Activated CD8-positive, alpha-beta T cell treated with anti-CD3 and anti-CD28 coated beads for 36 hours (primary cell): ENCODE measurements around the gene KCNC4. TPM values are rescaled to one million over a fixed set of nuclear protein-coding genes. Genes with fewer than 3 reads are reported as not detected.

ENCODE experiments used
- ATAC-seq: fragments of 200-7000 bp; cut with Tn5 transposase; one replicate; pipeline ENCODE4 v1.10.0; 2021; ENCODE audit warnings: mild to moderate bottlenecking, moderate library complexity
- CTCF ChIA-PET: fragments of 350-600 bp; sonication (Branson Sonifier 250); formaldehyde crosslinking; loops from one replicate; lab custom pipeline; 2021; ENCODE audit warnings: antibody characterized with exemption; lab: Charles Lee
- POLR2A ChIA-PET: fragments of 350-600 bp; sonication (Branson Sonifier 250); formaldehyde crosslinking; loops from one replicate; lab custom pipeline; 2021; ENCODE audit warnings: antibody characterized with exemption; lab: Charles Lee
- DNase-seq: peaks from one replicate; pipeline ENCODE4 v3.0.0-alpha.2; 2020
- H3K27ac Mint-ChIP-seq: one replicate; pipeline ENCODE4 v1.8.0; 2021; ENCODE audit warnings: mild to moderate bottlenecking, mixed read lengths
- H3K27me3 Mint-ChIP-seq: one replicate; pipeline ENCODE4 v1.8.0; 2021; ENCODE audit warnings: mixed read lengths
- H3K36me3 Mint-ChIP-seq: one replicate; pipeline ENCODE4 v1.8.0; 2021; ENCODE audit warnings: low read depth, mixed read lengths
- H3K4me1 Mint-ChIP-seq: one replicate; pipeline ENCODE4 v1.8.0; 2021; ENCODE audit warnings: low read depth, mixed read lengths
- H3K4me3 Mint-ChIP-seq: one replicate; pipeline ENCODE4 v1.8.0; 2021; ENCODE audit warnings: mild to moderate bottlenecking, moderate library complexity, mixed read lengths
- H3K9me3 Mint-ChIP-seq: one replicate; pipeline ENCODE4 v1.8.0; 2021; ENCODE audit warnings: mixed read lengths
- intact Hi-C: fragments of 100-400 bp; cut with micrococcal nuclease; formaldehyde crosslinking; loops from one replicate; pipeline ENCODE4 v1.10.0; 2022
- total RNA-seq, 2 experiments: library from RNA; stranded (reverse); gene quantifications; one replicate each; pipeline ENCODE4 v1.2.3, GENCODE V29; 2021
- TF ChIP-seq, protein P1 (sequence below): fragments of 200-600 bp; IDR thresholded peaks from one replicate; pipeline ENCODE4 v1.8.0; 2022; ENCODE audit warnings: antibody characterized with exemption, mild to moderate bottlenecking

The KCNC4 gene
- total RNA-seq, 2 experiments from 2014 or later, result 10.7 to 12.2 TPM

DNA sequence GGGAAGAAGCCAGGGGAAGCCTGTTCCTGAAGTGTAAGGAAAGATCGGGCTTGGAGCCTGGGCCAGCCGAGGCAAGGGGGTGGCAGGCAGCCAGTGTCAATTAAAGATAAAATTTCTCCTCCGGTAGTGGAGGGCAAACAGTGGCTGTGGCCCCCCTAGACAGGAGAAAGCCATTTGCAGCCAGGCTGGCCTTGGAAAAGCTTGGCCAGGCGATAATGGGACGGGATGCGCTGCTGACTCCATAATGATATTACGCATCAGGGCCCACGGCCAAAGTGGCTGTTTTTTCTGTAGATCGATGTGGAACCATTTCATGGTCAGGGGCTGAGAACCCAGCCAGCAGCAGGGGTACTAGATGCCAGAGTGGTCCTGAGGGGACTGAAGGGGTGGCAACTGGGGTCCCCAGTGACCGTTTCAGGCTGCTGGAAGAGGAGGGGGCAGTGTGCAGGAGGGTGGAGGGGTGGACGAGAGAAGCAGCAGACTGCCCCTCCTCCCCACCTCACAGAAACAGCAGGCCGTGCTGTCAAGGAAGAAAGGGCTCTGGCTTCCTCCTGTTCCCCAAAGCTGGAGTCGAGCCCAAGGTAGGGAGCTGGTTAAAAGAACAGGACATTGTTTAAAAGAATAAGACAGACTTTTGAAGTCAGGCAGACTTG, 25.2 kb downstream of the KCNC4 start:
- CTCF ChIA-PET, result interaction anchor here (1.4 kb wide), 1 partner anchor 103 kb away, joined by 3 read pairs; no protein-coding TSS in a partner anchor
- ATAC-seq (no peak), DNase-seq (no peak)
- Mint-ChIP-seq H3K4me3 (no peak overlapping the region), H3K4me1 (peaks cover 54% of the 10 kb centered on the region), H3K36me3 (peaks cover 8% of the 10 kb centered on the region), H3K27me3 (no peaks in the 10 kb centered on the region), H3K27ac (peak overlapping the region; percentile 92), H3K9me3 (no peaks in the 10 kb centered on the region)
- POLR2A ChIA-PET, result interaction anchor here (0.7 to 1.4 kb wide), 3 partner anchors 20 to 104 kb away, joined by 3 to 4 read pairs (median 3); partner anchors contain the start of gene RBM15
- TF ChIP-seq, protein P1, sequence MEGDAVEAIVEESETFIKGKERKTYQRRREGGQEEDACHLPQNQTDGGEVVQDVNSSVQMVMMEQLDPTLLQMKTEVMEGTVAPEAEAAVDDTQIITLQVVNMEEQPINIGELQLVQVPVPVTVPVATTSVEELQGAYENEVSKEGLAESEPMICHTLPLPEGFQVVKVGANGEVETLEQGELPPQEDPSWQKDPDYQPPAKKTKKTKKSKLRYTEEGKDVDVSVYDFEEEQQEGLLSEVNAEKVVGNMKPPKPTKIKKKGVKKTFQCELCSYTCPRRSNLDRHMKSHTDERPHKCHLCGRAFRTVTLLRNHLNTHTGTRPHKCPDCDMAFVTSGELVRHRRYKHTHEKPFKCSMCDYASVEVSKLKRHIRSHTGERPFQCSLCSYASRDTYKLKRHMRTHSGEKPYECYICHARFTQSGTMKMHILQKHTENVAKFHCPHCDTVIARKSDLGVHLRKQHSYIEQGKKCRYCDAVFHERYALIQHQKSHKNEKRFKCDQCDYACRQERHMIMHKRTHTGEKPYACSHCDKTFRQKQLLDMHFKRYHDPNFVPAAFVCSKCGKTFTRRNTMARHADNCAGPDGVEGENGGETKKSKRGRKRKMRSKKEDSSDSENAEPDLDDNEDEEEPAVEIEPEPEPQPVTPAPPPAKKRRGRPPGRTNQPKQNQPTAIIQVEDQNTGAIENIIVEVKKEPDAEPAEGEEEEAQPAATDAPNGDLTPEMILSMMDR, result no peak
- intact Hi-C loops, result no loop called here

DNA sequence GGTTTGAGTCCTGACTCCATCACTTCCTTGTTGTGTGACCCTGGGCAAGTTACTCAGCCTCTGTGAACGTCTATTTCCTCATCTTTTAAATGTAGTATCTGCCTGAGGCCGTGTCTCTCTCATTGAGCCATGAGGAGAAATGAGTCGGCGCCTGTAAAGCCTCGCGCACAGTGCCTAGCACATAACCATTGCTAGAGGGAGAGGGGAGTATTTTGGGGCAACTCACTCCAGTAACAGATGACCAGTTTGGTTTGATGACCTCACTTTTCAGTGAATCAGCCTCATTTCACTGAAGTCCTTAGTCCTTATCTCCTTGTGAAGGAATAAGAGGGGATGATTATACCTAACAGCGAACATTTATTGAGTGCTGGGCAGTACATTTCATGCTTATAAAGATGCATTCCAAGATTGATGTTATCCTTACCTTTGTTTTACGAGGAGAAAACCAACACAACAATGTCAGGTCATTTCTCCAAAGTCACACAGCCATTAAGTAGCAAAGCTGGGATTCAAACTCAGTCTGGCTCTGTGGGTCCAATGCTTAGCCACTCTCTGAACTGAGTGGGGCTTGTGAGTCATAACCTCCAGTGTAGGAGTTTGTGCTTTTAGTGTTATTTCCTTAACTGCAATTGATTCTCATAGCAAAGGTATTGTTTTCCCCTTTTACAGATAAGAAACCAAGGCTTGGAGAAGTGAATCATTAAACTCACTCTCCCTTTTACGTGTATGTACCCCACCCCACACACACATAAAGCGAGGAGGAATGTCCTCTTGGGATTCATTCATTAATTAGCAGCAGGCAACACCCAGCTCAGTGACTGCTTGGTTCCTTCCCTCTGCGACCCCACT, 25.9 kb downstream of the KCNC4 start:
- ATAC-seq (peak; percentile 87), DNase-seq (peak; percentile 76)
- CTCF ChIA-PET, result interaction anchor here (0.7 to 1.9 kb wide), 5 partner anchors 24 to 102 kb away, joined by 3 to 15 read pairs (median 3); no protein-coding TSS in a partner anchor
- intact Hi-C loops, result loop anchor here (2.0 kb wide), 1 partner anchor 25 kb away; the partner anchor contains the start of gene KCNC4
- no peaks in the 10 kb centered on the region for H3K27me3 Mint-ChIP-seq
- peak overlapping the region; percentile 92 for H3K27ac Mint-ChIP-seq
- H3K4me3 Mint-ChIP-seq, result no peak overlapping the region
- no peaks in the 10 kb centered on the region for H3K9me3 Mint-ChIP-seq
- peaks cover 54% of the 10 kb centered on the region for H3K4me1 Mint-ChIP-seq
- peaks cover 8% of the 10 kb centered on the region for H3K36me3 Mint-ChIP-seq
- TF ChIP-seq, protein P1, result no peak
- POLR2A ChIA-PET, result interaction anchor here (0.7 to 1.4 kb wide), 5 partner anchors 10 to 24 kb away, joined by 3 to 4 read pairs (median 3); no protein-coding TSS in a partner anchor

- H3K9me3 Mint-ChIP-seq, result no peaks in the 10 kb centered on the region
- H3K4me1 Mint-ChIP-seq, result peaks cover 54% of the 10 kb centered on the region
Measured at GRCh38 chr1:110237386-110238152, 27.5 kb downstream of the KCNC4 start.

More at GRCh38 chr1:110237386-110238152, 27.5 kb downstream of the KCNC4 start:
- CTCF ChIA-PET, result interaction anchor here (0.9 to 1.9 kb wide), 5 partner anchors 29 to 76 kb away, joined by 3 to 15 read pairs (median 6); no protein-coding TSS in a partner anchor
- ATAC-seq, result no peak
- H3K27ac Mint-ChIP-seq, result peak overlapping the region; percentile 26
- POLR2A ChIA-PET, result interaction anchor here (0.9 to 1.0 kb wide), 2 partner anchors 9 to 11 kb away, joined by 3 read pairs; no protein-coding TSS in a partner anchor
- H3K4me3 Mint-ChIP-seq, result no peak overlapping the region
- TF ChIP-seq, protein P1, result no peak
- no peaks in the 10 kb centered on the region for H3K27me3 Mint-ChIP-seq
- intact Hi-C loops, result loop anchor here (2.0 kb wide), 1 partner anchor 27 kb away; the partner anchor contains the start of gene KCNC4
- peaks cover 8% of the 10 kb centered on the region for H3K36me3 Mint-ChIP-seq
- peak; percentile 28 for DNase-seq
